Activated naive CD4-positive, alpha-beta T cell treated with anti-CD3 and anti-CD28 coated beads, Interleukin-2, amount 50 U/mL, for 16 hours (primary cell): Measurements from ENCODE around the gene PDK2.

Source experiments
- DNase-seq: peaks from one replicate; pipeline ENCODE4 v3.0.0-alpha.2; 2020

Gene PDK2

GRCh38 chr17:50152736-50153135, 57.6 kb downstream of the PDK2 start:
- no peak for DNase-seq

- no peak for DNase-seq
Measured at GRCh38 chr17:50153650-50154575, 58.8 kb downstream of the PDK2 start.

GRCh38 chr17:50154604-50155003, 59.5 kb downstream of the PDK2 start:
- no peak for DNase-seq

GRCh38 chr17:50155115-50155819, 60.1 kb downstream of the PDK2 start:
- no peak for DNase-seq

- DNase-seq, result no peak
Measured at GRCh38 chr17:50157891-50158290, 62.7 kb downstream of the PDK2 start.

GRCh38 chr17:50161023-50161910, 66.1 kb downstream of the PDK2 start:
- peak; percentile 95 for DNase-seq
